IMR-90 (cell line): Measurements from ENCODE around the gene COX17. TPM values are rescaled to one million over a fixed set of nuclear protein-coding genes. Genes with fewer than 3 reads are reported as not detected.

Experiments
- ATAC-seq: fragments of 200-7000 bp; cut with Tn5 transposase; 2 replicates; pipeline ENCODE4 v1.9.1; 2020; ENCODE audit warnings: low read depth, mild to moderate bottlenecking, moderate library complexity
- BruUV-seq: library from RNA; stranded (reverse); fragments of 400-500 nt; replicated peaks from 2 replicates; lab custom pipeline; 2021; lab: Mats Ljungman, UMichigan
- CTCF ChIA-PET: fragments of 300-600 bp; formaldehyde crosslinking; extraction: SDS; loops from one replicate; lab custom pipeline; 2021; ENCODE audit warnings: antibody characterized with exemption; lab: Yijun Ruan, JAX
- POLR2A ChIA-PET: fragments of 300-600 bp; sonication (Branson Sonifier 250); formaldehyde crosslinking; loops from one replicate; lab custom pipeline; 2022; ENCODE audit warnings: antibody characterized with exemption; ENCODE audit not compliant: unreplicated experiment; lab: Charles Lee
- DNase-seq: peaks from one replicate; pipeline ENCODE4 v3.0.0; 2013
- H2AFZ ChIP-seq: replicated peaks from 2 replicates; pipeline ENCODE3; 2013; ENCODE audit warnings: low read length, mild to moderate bottlenecking; ENCODE audit not compliant: poor library complexity
- H2AK5ac ChIP-seq: 2 replicates; pipeline ENCODE4 v1.6.1; 2013; ENCODE audit warnings: low read depth, low read length, inconsistent platforms
- H2AK9ac ChIP-seq: replicated peaks from 2 replicates; pipeline ENCODE3; 2013; ENCODE audit warnings: mild to moderate bottlenecking, low read depth, low read length, moderate library complexity; ENCODE audit not compliant: poor library complexity
- H2BK120ac ChIP-seq: 2 replicates; pipeline ENCODE4 v1.6.1; 2013; ENCODE audit warnings: low read depth, low read length, inconsistent platforms
- H2BK15ac ChIP-seq: 3 replicates; pipeline ENCODE4 v1.6.1; 2013; ENCODE audit warnings: low read depth, low read length, inconsistent platforms
- H2BK20ac ChIP-seq: 2 replicates; pipeline ENCODE4 v1.6.1; 2013; ENCODE audit warnings: low read depth, mild to moderate bottlenecking, inconsistent platforms, low read length, moderate library complexity
- H2BK5ac ChIP-seq: 2 replicates; pipeline ENCODE4 v1.6.1; 2013; ENCODE audit warnings: mild to moderate bottlenecking, low read depth, low read length, inconsistent platforms; ENCODE audit not compliant: poor library complexity, severe bottlenecking
- H3K14ac ChIP-seq: replicated peaks from 2 replicates; pipeline ENCODE4 v1.6.1; 2013; ENCODE audit warnings: low read depth, low read length, inconsistent platforms
- H3K18ac ChIP-seq: 2 replicates; pipeline ENCODE4 v1.6.1; 2013; ENCODE audit warnings: low read depth, low read length, control low read depth
- H3K23ac ChIP-seq: 2 replicates; pipeline ENCODE4 v1.6.1; 2013; ENCODE audit warnings: low read depth, low read length, inconsistent platforms
- H3K27ac ChIP-seq: 2 replicates; pipeline ENCODE4 v1.5.1; 2013; ENCODE audit warnings: mild to moderate bottlenecking, control low read depth, low read length; ENCODE audit not compliant: insufficient read depth
- H3K27me3 ChIP-seq: 2 replicates; pipeline ENCODE4 v1.6.1; 2013; ENCODE audit warnings: low read length; ENCODE audit not compliant: control insufficient read depth, insufficient read depth
- H3K36me3 ChIP-seq: 2 replicates; pipeline ENCODE4 v1.6.1; 2013; ENCODE audit warnings: low read length, mixed read lengths; ENCODE audit not compliant: control insufficient read depth, insufficient read depth
- H3K4ac ChIP-seq: 2 replicates; pipeline ENCODE4 v1.6.1; 2013; ENCODE audit warnings: low read depth, low read length, inconsistent platforms
- H3K4me1 ChIP-seq: 2 replicates; pipeline ENCODE4 v1.6.1; 2013; ENCODE audit warnings: low read length, mixed read lengths; ENCODE audit not compliant: control insufficient read depth, insufficient read depth
- H3K4me2 ChIP-seq: 2 replicates; pipeline ENCODE4 v1.6.1; 2013; ENCODE audit warnings: low read depth, mild to moderate bottlenecking, control low read depth, low read length, moderate library complexity
- H3K4me3 ChIP-seq: 2 replicates; pipeline ENCODE4 v1.5.1; 2013; ENCODE audit warnings: low read depth, mild to moderate bottlenecking, control low read depth, low read length, moderate library complexity; ENCODE audit not compliant: insufficient read depth
- H3K56ac ChIP-seq: 2 replicates; pipeline ENCODE4 v1.6.1; 2013; ENCODE audit warnings: low read length, inconsistent platforms; ENCODE audit not compliant: insufficient read depth; ENCODE audit errors: extremely low read depth
- H3K79me1 ChIP-seq, 2 experiments: 2 replicates each; pipeline ENCODE4 v1.6.1; 2013; ENCODE audit warnings: low read length in 2 of 2, inconsistent platforms in 1 of 2, low read depth in 1 of 2
- H3K9ac ChIP-seq: 2 replicates; pipeline ENCODE4 v1.6.1; 2013; ENCODE audit warnings: low read depth, low read length, control low read depth
- H3K9me1 ChIP-seq: 2 replicates; pipeline ENCODE4 v1.6.1; 2013; ENCODE audit warnings: low read length, inconsistent platforms; ENCODE audit not compliant: insufficient read depth
- H3K9me3 ChIP-seq: 2 replicates; pipeline ENCODE4 v1.6.1; 2013; ENCODE audit warnings: low read length; ENCODE audit not compliant: control insufficient read depth, insufficient read depth
- H4K20me1 ChIP-seq: 2 replicates; pipeline ENCODE4 v1.6.1; 2013; ENCODE audit warnings: low read length, inconsistent platforms; ENCODE audit not compliant: insufficient read depth
- H4K5ac ChIP-seq: 2 replicates; pipeline ENCODE4 v1.6.1; 2013; ENCODE audit warnings: mild to moderate bottlenecking, low read depth, low read length, control low read depth
- H4K8ac ChIP-seq, 2 experiments: 2 replicates each; pipeline ENCODE4 v1.6.1; 2013; ENCODE audit warnings: low read depth in 2 of 2, low read length in 2 of 2, control low read depth in 1 of 2, inconsistent platforms in 1 of 2
- H4K91ac ChIP-seq: 2 replicates; pipeline ENCODE4 v1.6.1; 2013; ENCODE audit warnings: low read depth, low read length, inconsistent platforms; ENCODE audit not compliant: insufficient read depth
- CEBPB ChIP-seq: IDR thresholded peaks from 2 replicates; pipeline ENCODE4 v1.6.1; 2012; ENCODE audit warnings: low read depth, low read length, improper control_type of control experiment
- CHD1 ChIP-seq: IDR thresholded peaks from 2 replicates; pipeline ENCODE4 v1.6.1; 2012; ENCODE audit warnings: low read depth, low read length, improper control_type of control experiment
- CTCF ChIP-seq: conservative IDR thresholded peaks from 2 replicates; pipeline ENCODE4 v1.5.1; 2012; ENCODE audit warnings: mild to moderate bottlenecking, low read depth, low read length, improper control_type of control experiment
- ELK1 ChIP-seq: fragments of 150-350 bp; IDR thresholded peaks from 2 replicates; pipeline ENCODE4 v1.6.1; 2016; ENCODE audit warnings: low read depth, mild to moderate bottlenecking, low read length, moderate library complexity, borderline replicate concordance
- FOS ChIP-seq: fragments of 150-350 bp; IDR thresholded peaks from 2 replicates; pipeline ENCODE4 v1.6.1; 2016; ENCODE audit warnings: low read depth, low read length
- MAFK ChIP-seq: IDR thresholded peaks from 2 replicates; pipeline ENCODE4 v1.6.1; 2012; ENCODE audit warnings: low read depth, low read length, improper control_type of control experiment
- MAZ ChIP-seq: IDR thresholded peaks from 2 replicates; pipeline ENCODE4 v1.6.1; 2012; ENCODE audit warnings: low read depth, mild to moderate bottlenecking, low read length, improper control_type of control experiment, moderate library complexity, borderline replicate concordance
- MXI1 ChIP-seq: IDR thresholded peaks from 2 replicates; pipeline ENCODE4 v1.6.1; 2012; ENCODE audit warnings: low read depth, mild to moderate bottlenecking, low read length, moderate library complexity, borderline replicate concordance
- NFE2L2 ChIP-seq: fragments of 150-350 bp; IDR thresholded peaks from 2 replicates; pipeline ENCODE4 v1.6.1; 2016; ENCODE audit warnings: low read depth, mild to moderate bottlenecking, low read length
- POLR2A ChIP-seq: IDR thresholded peaks from 2 replicates; pipeline ENCODE4 v1.6.1; 2012; ENCODE audit warnings: mild to moderate bottlenecking, low read depth, low read length
- RAD21 ChIP-seq: IDR thresholded peaks from 2 replicates; pipeline ENCODE4 v1.6.1; 2012; ENCODE audit warnings: low read length, improper control_type of control experiment
- RCOR1 ChIP-seq: IDR thresholded peaks from 2 replicates; pipeline ENCODE4 v1.6.1; 2012; ENCODE audit warnings: mild to moderate bottlenecking, low read length, improper control_type of control experiment; ENCODE audit not compliant: insufficient replicate concordance
- RFX5 ChIP-seq: IDR thresholded peaks from 2 replicates; pipeline ENCODE4 v1.8.0; 2012; ENCODE audit warnings: low read depth, mild to moderate bottlenecking, low read length, moderate library complexity
- USF2 ChIP-seq: fragments of 150-350 bp; IDR thresholded peaks from 2 replicates; pipeline ENCODE4 v1.6.1; 2017; ENCODE audit warnings: mild to moderate bottlenecking, antibody characterized with exemption, low read length, low read depth
- WGBS, 2 experiments: methylation state at CpG; one replicate each; pipeline versions ENCODE4 v1.1.5 to v1.1.7; 2013; ENCODE audit warnings: missing lambda C conversion rate in 2 of 2; ENCODE audit not compliant: insufficient read length in 1 of 2; ENCODE audit errors: extremely low coverage in 2 of 2; 5-methylcytosine and 5-hydroxymethylcytosine counted together
- dilution Hi-C: fragments of 300-500 bp; cut with HindIII; formaldehyde crosslinking; loops from one replicate; pipeline ENCODE4 v1.14.3; 2018; ENCODE audit warnings: low sequenced_read_pairs; ENCODE audit not compliant: unreplicated experiment
- in situ Hi-C: fragments of 300-500 bp; cut with MboI; formaldehyde crosslinking; loops from 3 replicates; pipeline ENCODE4 v1.14.3; 2019; ENCODE audit warnings: low sequenced_read_pairs, inconsistent platforms, mixed read lengths
- intact Hi-C: fragments of 100-400 bp; cut with micrococcal nuclease; formaldehyde crosslinking; loops from 2 replicates; pipeline ENCODE4 v1.10.0; 2022
- polyA plus RNA-seq, 3 experiments: library from polyadenylated mRNA; depleted of rRNA; stranded (reverse); fragments of >200 nt; gene quantifications; 2 replicates each; pipeline ENCODE4 v1.2.3, GENCODE V29; 2012; ENCODE audit warnings: low replicate concordance in 1 of 3
- total RNA-seq: library from RNA; depleted of rRNA; stranded (reverse); fragments of >200 nt; gene quantifications from 2 replicates; pipeline ENCODE4 v1.2.3, GENCODE V29; 2012

Gene COX17
- total and polyA plus RNA-seq, 2 of the 4 experiments (the other 2 are of a cell fraction): 2.0 to 24.5 TPM

- H4K8ac ChIP-seq: peak overlapping the region in 1 of 2 experiments; percentile 32; a peak in 2 of 4 replicates
- TF ChIP-seq CHD1 (no peak), USF2 (no peak), RCOR1 (no peak), MAZ (no peak), MXI1 (no peak), CEBPB (no peak), CTCF (no peak), NFE2L2 (no peak), MAFK (no peak), RFX5 (no peak), FOS (no peak), POLR2A (no peak), RAD21 (no peak), ELK1 (no peak)
- H4K91ac ChIP-seq: no peak overlapping the region
- no peak for DNase-seq
- intact Hi-C loops (no loop called here), in situ Hi-C loops (no loop called here), dilution Hi-C loops (no loop called here)
- H3K36me3 ChIP-seq: no peaks in the 10 kb centered on the region
- H2BK120ac ChIP-seq: peak overlapping the region; percentile 92; the same call in 1 of the 2 replicates
- no peak overlapping the region for H2BK5ac ChIP-seq
- no peak overlapping the region; the same call in 1 of the 2 replicates for H2AK5ac ChIP-seq
- peak overlapping the region; percentile 55 for H2BK20ac ChIP-seq
- H2AK9ac ChIP-seq: no peak overlapping the region
- no peak overlapping the region for H2AFZ ChIP-seq
- peak overlapping the region; percentile 77; the same call in 1 of the 2 replicates for H3K14ac ChIP-seq
- no peak overlapping the region for H3K9ac ChIP-seq
- peaks cover 9% of the 10 kb centered on the region; the same call in 1 of the 2 replicates for H3K9me1 ChIP-seq
- H3K4ac ChIP-seq: no peak overlapping the region; the same call in 1 of the 2 replicates
- H3K27me3 ChIP-seq: no peaks in the 10 kb centered on the region
- no peak overlapping the region for H3K4me3 ChIP-seq
- H3K18ac ChIP-seq: peak overlapping the region; percentile 99
- no peak overlapping the region for H3K4me2 ChIP-seq
- H4K5ac ChIP-seq: no peak overlapping the region; the same call in 1 of the 2 replicates
- H3K9me3 ChIP-seq: no peaks in the 10 kb centered on the region
- H3K27ac ChIP-seq: peak overlapping the region; percentile 100; the same call in 1 of the 2 replicates
- ATAC-seq: no peak
- no peaks in the 10 kb centered on the region for H3K79me1 ChIP-seq
- peaks cover 14% of the 10 kb centered on the region for H3K4me1 ChIP-seq
- WGBS, 2 experiments: no CpG with 5 or more reads among the region's 4 CpGs
- no peaks in the 10 kb centered on the region for H4K20me1 ChIP-seq
- ChIA-PET CTCF (interaction anchor here (0.6 kb wide), 1 partner anchor 47 kb away, joined by 4 read pairs; no protein-coding TSS in a partner anchor), POLR2A (no interaction called here)
- no peak overlapping the region for H3K23ac ChIP-seq
- H3K56ac ChIP-seq: no peak overlapping the region
- BruUV-seq: no TSS peak
- peak overlapping the region; percentile 43; the same call in 1 of the 3 replicates for H2BK15ac ChIP-seq
Observed at GRCh38 chr3:119636891-119637611, 40.2 kb downstream of the COX17 start.
